AG04450 (cell line): ENCODE results near the gene FAM174A. TPM values are rescaled to one million over a fixed set of nuclear protein-coding genes. Genes with fewer than 3 reads are reported as not detected.
A peak's percentile ranks its signal among the peaks of the same experiment; 100 is the strongest.

Experiments
- CTCF ChIA-PET: fragments of 300-600, 350-600 bp; formaldehyde crosslinking; extraction: SDS; loops from one replicate; lab custom pipeline; 2022; ENCODE audit warnings: antibody characterized with exemption, inconsistent platforms; lab: Charles Lee
- POLR2A ChIA-PET: fragments of 350-600 bp; formaldehyde crosslinking; extraction: SDS; loops from one replicate; lab custom pipeline; 2021; ENCODE audit warnings: antibody characterized with exemption, inconsistent platforms; lab: Yijun Ruan, JAX
- DNase-seq: peaks from one replicate; pipeline ENCODE4 v3.0.0-alpha.2; 2011; ENCODE audit warnings: low read depth, low spot score
- H3K27ac ChIP-seq: one replicate; pipeline ENCODE4 v1.5.1; 2012; ENCODE audit warnings: low read depth, low read length, control low read depth
- H3K27me3 ChIP-seq: one replicate; pipeline ENCODE4 v1.6.0; 2012; ENCODE audit warnings: low read length; ENCODE audit not compliant: control insufficient read depth, insufficient read depth
- H3K4me3 ChIP-seq: 2 replicates; pipeline ENCODE4 v1.5.1; 2011; ENCODE audit warnings: mild to moderate bottlenecking, low read depth, low read length, control low read depth
- H3K9me3 ChIP-seq: 2 replicates; pipeline ENCODE4 v1.5.1; 2012; ENCODE audit warnings: low read length; ENCODE audit not compliant: control insufficient read depth, insufficient read depth
- polyA minus RNA-seq: library from RNA; depleted of rRNA, polyadenylated mRNA; stranded (reverse); fragments of >200 nt; gene quantifications from 2 replicates; pipeline ENCODE4 v1.2.3, GENCODE V29; 2011; rRNA and poly(A)+ RNA removed
- polyA plus RNA-seq: library from polyadenylated mRNA; depleted of rRNA; stranded (reverse); fragments of >200 nt; gene quantifications from 2 replicates; pipeline ENCODE4 v1.2.3, GENCODE V29; 2011; rRNA removed
- TF ChIP-seq, protein P1 (sequence below): IDR thresholded peaks from 2 replicates; pipeline ENCODE4 v1.5.1; 2011; ENCODE audit warnings: low read depth, low read length, control low read depth, inconsistent platforms

FAM174A gene
- 6.8 and 8.4 TPM in 2 replicates for polyA plus RNA-seq
- 3.1 and 3.6 TPM in 2 replicates for polyA minus RNA-seq

GRCh38 chr5:100535060-100536005 lies at the start of gene FAM174A:
Gene FAM174A (plus strand): TSS chr5:100535374. CDS start chr5:100535531, 157 bp downstream.
- peaks cover 3% of the 10 kb centered on the region; the same call in 1 of the 2 replicates for H3K9me3 ChIP-seq
- H3K27me3 ChIP-seq, result no peaks in the 10 kb centered on the region
- ChIA-PET POLR2A (interaction anchor here (0.9 to 1.4 kb wide), 2 partner anchors 16 to 60 kb away, joined by 3 to 6 read pairs; no protein-coding TSS in a partner anchor), CTCF (interaction anchor here (1.3 kb wide), 1 partner anchor 60 kb away, joined by 3 read pairs; no protein-coding TSS in a partner anchor)
- peak within 1 kb of the TSS; percentile 62 for H3K27ac ChIP-seq
- TF ChIP-seq, protein P1, sequence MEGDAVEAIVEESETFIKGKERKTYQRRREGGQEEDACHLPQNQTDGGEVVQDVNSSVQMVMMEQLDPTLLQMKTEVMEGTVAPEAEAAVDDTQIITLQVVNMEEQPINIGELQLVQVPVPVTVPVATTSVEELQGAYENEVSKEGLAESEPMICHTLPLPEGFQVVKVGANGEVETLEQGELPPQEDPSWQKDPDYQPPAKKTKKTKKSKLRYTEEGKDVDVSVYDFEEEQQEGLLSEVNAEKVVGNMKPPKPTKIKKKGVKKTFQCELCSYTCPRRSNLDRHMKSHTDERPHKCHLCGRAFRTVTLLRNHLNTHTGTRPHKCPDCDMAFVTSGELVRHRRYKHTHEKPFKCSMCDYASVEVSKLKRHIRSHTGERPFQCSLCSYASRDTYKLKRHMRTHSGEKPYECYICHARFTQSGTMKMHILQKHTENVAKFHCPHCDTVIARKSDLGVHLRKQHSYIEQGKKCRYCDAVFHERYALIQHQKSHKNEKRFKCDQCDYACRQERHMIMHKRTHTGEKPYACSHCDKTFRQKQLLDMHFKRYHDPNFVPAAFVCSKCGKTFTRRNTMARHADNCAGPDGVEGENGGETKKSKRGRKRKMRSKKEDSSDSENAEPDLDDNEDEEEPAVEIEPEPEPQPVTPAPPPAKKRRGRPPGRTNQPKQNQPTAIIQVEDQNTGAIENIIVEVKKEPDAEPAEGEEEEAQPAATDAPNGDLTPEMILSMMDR, result no peak
- DNase-seq, result peak; percentile 94
- peak within 1 kb of the TSS; percentile 83 for H3K4me3 ChIP-seq

DNA sequence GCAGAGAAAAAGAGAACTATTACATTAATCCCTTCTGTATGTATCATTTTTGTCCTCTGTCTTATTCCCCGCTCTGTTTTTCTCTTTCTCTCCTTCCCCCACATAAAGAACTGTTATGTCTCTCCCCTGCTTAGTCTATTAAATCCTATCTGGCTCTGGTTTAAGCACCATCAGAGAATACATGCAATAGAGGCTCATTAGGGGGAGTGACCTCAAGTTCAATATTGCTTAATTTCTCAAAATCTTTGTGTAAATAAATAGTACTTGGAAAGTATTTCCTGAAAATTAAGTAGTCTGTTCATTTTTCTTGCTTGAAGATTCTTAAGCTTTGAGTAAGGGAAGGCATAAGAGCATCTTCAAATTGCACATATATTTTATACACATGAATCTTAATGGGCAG lies 41.2 kb upstream of the FAM174A start:
- no peak overlapping the region for H3K27ac ChIP-seq
- H3K27me3 ChIP-seq, result no peaks in the 10 kb centered on the region
- ChIA-PET CTCF (no interaction called here), POLR2A (no interaction called here)
- DNase-seq, result no peak
- TF ChIP-seq, protein P1, result no peak
- no peaks in the 10 kb centered on the region for H3K9me3 ChIP-seq
- H3K4me3 ChIP-seq, result no peak overlapping the region

DNA sequence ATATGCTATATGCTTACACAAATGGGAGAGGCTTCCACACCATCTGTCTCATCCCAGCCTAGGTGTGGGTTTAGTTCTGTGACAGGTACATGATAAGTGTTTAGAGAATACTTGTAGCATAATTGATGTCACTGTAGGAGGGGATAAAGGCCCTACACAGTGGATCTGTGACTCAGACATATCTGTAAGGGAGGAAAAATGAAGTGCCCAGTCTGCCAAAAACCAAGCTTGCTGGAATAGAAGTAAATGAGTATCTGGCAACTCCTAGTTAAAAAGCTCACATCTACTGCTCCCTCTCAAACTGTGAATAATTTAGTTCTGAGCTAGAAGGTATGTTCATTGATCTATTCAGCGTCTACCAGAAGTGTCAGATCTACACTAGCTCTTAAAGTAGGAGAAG lies 38.9 kb upstream of the FAM174A start:
- H3K4me3 ChIP-seq, result no peak overlapping the region
- no peak for DNase-seq
- H3K9me3 ChIP-seq, result no peaks in the 10 kb centered on the region
- H3K27ac ChIP-seq, result no peak overlapping the region
- CTCF ChIA-PET, result interaction anchor here (0.6 kb wide), 1 partner anchor 65 kb away, joined by 3 read pairs; no protein-coding TSS in a partner anchor
- POLR2A ChIA-PET, result no interaction called here
- no peaks in the 10 kb centered on the region for H3K27me3 ChIP-seq
- TF ChIP-seq, protein P1, result no peak

DNA sequence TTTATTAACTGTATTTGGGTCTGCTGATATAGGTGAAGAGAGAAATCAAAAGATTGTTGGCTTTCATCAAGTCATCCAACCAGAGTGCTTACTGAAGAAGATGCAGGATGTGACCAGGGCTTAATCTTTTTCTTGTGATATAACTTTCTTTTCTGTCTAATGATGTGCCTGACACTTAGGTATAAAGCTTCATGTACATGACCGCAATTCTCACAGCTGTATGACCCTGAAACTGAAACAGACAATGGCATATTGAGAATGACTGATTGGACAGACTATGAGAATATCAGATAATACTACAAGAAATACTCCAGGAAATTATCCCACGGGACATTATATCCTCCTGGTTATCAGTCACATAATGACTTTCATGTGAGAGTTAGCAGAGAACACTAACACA lies 32.5 kb upstream of the FAM174A start:
- H3K27ac ChIP-seq, result no peak overlapping the region
- ChIA-PET POLR2A (no interaction called here), CTCF (no interaction called here)
- no peak overlapping the region for H3K4me3 ChIP-seq
- TF ChIP-seq, protein P1, result no peak
- H3K9me3 ChIP-seq, result no peaks in the 10 kb centered on the region
- no peaks in the 10 kb centered on the region for H3K27me3 ChIP-seq
- no peak for DNase-seq
